Mucosa of rectum (tissue), 2 donors: ENCODE results near the gene WDR75.

Experiments used
- H3K27ac ChIP-seq, 2 donors: one replicate each; pipeline ENCODE4 v1.7.0; 2013; ENCODE audit warnings: inconsistent platforms in 2 of 2, low read depth in 2 of 2, low read length in 2 of 2
- H3K27me3 ChIP-seq, 2 donors: one replicate each; pipeline ENCODE4 v1.7.0; 2013; ENCODE audit warnings: low read length in 2 of 2; ENCODE audit not compliant: control insufficient read depth in 2 of 2, insufficient read depth in 2 of 2
- H3K36me3 ChIP-seq, 2 donors: one replicate each; pipeline ENCODE4 v1.7.0; 2013; ENCODE audit warnings: low read length in 2 of 2; ENCODE audit not compliant: control insufficient read depth in 2 of 2, insufficient read depth in 2 of 2
- H3K4me1 ChIP-seq, 2 donors: one replicate each; pipeline ENCODE4 v1.7.0; 2013; ENCODE audit warnings: low read length in 2 of 2, mild to moderate bottlenecking in 1 of 2; ENCODE audit not compliant: control insufficient read depth in 2 of 2, insufficient read depth in 2 of 2
- H3K4me3 ChIP-seq, 2 donors: one replicate each; pipeline ENCODE4 v1.7.0; 2013; ENCODE audit warnings: low read length in 2 of 2
- H3K9ac ChIP-seq, 2 donors: one replicate each; pipeline ENCODE4 v1.7.0; 2013; ENCODE audit warnings: low read length in 2 of 2, low read depth in 1 of 2, mild to moderate bottlenecking in 1 of 2
- H3K9me3 ChIP-seq, 2 donors: one replicate each; pipeline ENCODE4 v1.7.0; 2013; ENCODE audit warnings: low read length in 2 of 2; ENCODE audit not compliant: control insufficient read depth in 2 of 2
- donor health status: healthy.
- donor health status: Normal muscosa, but diverticular disease.

Gene WDR75

GRCh38 chr2:189521699-189522434 lies 80.6 kb downstream of the WDR75 start:
- Histone ChIP-seq H3K27ac (peak overlapping the region; percentile 80 to 92), H3K9ac (peak overlapping the region in 1 of 2 donors; percentile 6), H3K4me1 (peaks cover 7 to 40% of the 10 kb centered on the region in 2 donors), H3K36me3 (no peaks in the 10 kb centered on the region), H3K27me3 (no peaks in the 10 kb centered on the region), H3K9me3 (no peaks in the 10 kb centered on the region), H3K4me3 (peak overlapping the region; percentile 8 to 27)

GRCh38 chr2:189522435-189523151 lies 81.3 kb downstream of the WDR75 start:
- Histone ChIP-seq H3K9me3 (no peaks in the 10 kb centered on the region), H3K27ac (peak overlapping the region; percentile 80 to 92), H3K4me1 (peaks cover 7 to 40% of the 10 kb centered on the region in 2 donors), H3K36me3 (no peaks in the 10 kb centered on the region), H3K4me3 (peak overlapping the region; percentile 1 to 8), H3K27me3 (no peaks in the 10 kb centered on the region), H3K9ac (peak overlapping the region in 1 of 2 donors; percentile 31)

- Histone ChIP-seq H3K4me1 (peaks cover 7 to 40% of the 10 kb centered on the region in 2 donors), H3K36me3 (no peaks in the 10 kb centered on the region), H3K4me3 (peak overlapping the region in 1 of 2 donors; percentile 33), H3K9me3 (no peaks in the 10 kb centered on the region), H3K27ac (peak overlapping the region; percentile 12 to 92), H3K27me3 (no peaks in the 10 kb centered on the region), H3K9ac (no peak overlapping the region)
These were observed 83.5 kb downstream of the WDR75 start for GRCh38 chr2:189524746-189525145.
